IPS-11a (cell line): ENCODE data around the gene TANC1.
A peak's percentile ranks its signal among the peaks of the same experiment; 100 is the strongest.

ENCODE experiments used
- H3K4me3 ChIP-seq: one replicate; pipeline ENCODE4 v1.5.1; 2013; ENCODE audit warnings: low read depth, low read length, control low read depth

TANC1 gene

DNA sequence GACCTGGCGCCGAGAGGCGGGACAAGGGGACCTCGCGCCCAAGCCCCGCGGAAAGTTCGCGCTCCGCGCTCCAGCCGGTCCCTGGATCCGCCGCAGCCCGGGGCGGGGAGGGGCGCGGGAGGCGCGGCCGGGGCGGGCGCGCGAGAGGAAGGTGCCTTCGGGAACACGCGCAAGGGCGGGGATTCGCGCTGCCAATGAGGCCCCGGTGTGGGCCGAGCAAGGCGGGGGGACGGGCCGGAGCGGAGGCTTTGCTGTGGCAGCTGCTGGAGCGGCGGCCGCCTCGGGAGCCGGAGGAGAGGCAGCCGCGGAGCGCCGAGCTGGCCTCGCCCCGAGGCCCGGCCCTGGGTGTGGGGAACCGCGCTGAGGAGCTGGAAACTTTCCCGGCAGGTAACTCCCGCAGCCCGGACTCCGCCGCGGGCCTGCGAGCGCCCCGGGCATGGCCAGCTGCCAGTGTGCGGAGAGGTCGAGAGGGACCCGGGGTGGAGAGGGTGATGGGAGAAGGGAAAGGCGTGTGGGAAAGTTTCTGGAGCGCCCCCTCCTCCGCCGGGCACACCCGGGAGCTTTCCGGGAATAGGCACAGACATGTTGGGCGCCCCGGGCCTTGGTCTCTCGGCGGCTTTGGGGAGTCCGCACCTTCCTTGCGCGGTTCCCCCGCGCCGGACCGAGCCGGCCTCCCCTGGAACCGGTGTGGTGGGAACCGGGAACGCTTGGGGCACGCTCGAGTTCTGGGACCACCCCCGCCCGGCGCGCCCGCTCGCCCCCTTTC lies at the start of gene TANC1:
Gene TANC1, plus strand, starts transcription at position 245 of the 766 bp plus-strand sequence. CDS start 97,271 bp downstream, outside the sequence.
- H3K4me3 ChIP-seq, result peak within 1 kb of the TSS; percentile 60

DNA sequence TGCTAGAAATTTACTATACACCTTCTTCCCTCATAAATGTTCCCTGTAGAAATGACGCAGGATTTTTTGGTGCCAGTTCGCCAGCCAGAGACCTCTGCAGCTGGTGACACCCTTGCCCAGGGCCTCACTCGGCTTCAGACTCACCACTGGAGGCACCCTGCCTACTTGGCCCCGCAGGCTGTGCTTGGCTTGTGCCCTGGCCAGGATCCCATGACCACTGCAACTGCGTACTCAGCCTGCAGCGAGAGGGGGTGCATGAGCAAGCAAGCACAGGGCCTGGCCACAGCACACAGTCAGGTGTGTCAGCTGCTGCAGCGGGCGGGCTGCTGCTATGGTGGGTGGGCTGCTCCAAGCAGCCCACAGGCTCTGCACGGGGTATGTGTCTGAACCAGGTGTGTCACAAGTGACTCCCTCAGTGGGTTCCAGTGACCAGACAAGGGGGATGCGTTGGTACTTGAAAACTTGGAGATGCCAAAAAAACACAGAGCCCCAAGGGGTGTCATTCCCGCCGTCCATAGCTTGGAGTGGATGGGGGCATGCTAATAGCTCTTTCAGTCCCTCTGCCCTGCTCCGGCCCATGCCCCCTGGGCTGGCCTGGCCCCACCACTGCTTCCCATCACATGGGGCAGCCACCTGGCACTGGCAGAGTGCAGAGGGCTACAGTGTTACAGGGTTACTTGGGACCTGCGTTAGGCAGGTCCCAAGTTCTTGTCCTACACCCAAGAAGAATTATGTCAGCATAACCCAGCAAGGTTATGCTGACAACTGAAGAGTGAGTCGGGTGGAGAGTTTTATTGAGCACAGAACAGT lies 46.6 kb upstream of the TANC1 start:
- H3K4me3 ChIP-seq, result no peak overlapping the region

DNA sequence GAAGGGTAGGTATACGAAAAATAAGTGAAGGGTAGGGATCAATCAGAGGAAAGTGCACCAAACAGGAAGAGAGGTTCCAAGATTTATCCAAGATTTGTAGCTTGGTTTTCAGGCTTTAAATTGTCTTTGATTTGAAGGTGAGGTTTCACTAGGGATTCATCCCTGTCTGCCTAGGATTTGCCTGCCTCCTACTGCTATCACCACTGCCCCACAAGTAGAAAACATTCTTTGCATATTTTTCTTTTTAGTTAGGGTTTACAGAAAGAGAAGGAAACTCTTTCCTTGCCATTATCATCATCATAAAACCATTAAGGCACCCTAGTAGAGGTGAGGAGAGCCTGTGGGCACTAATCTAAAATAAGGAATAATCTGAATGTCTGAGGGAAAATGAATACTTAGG lies 45.8 kb upstream of the TANC1 start:
- no peak overlapping the region for H3K4me3 ChIP-seq

DNA sequence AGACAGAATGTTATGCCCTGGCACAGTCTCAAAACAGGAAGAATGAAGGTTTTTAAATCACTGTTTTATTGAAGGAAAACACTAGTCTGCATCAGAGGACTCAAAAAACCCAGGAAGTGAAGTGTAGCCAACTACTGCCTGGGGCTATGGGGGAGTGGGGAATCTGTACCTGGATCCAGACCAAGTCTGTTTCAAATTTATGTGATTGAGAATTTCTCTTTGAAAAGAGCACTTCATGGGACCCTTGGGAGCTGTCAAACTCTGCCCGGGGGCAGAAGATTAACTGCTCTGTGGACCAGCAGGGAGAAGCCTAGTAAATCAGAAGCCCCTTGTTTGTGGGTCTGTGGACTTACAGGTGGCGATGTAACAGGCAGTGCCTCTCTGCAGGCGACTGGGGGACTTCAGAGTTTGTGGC lies 45.3 kb upstream of the TANC1 start:
- no peak overlapping the region for H3K4me3 ChIP-seq

DNA sequence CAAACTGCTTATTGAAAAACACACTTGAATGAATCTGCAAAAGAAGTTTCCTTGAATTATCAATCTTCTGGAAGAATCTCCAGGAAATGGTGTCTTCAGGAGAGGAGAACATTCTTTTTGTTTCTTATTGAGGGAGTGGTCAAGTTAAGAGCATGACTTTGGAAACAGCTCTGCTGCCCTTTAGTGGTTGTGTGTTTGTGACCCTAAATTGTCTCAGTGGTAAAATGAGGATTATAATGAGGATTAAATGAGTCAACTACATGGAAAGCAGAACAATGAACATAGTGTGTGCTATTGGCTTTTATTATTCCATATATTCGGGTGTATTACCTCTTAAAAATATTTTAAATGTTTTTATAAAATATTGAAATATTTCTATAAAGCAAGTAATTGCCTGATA lies 44.8 kb upstream of the TANC1 start:
- H3K4me3 ChIP-seq, result no peak overlapping the region

DNA sequence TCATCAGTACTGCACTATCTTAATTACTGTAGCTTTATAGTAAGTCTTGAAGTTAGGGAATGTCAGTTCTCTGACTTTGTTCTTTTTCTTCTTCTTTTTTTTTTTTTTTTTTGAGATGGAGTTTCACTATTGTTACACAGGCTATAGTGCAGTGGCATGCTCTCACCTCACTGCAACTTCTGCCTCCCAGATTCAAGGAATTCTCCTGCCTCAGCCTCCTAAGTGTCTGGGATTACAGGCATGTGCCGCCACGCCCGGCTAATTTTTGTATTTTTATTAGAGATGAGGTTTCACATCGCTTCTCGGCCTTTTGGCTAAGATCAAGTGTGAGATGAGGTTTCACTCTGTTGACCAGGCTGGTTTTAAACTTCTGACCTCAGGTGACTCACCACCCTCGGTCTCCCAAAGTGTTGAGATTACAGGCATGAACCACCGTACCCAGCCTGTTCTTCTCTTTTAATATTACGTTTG lies 41.9 kb upstream of the TANC1 start:
- no peak overlapping the region for H3K4me3 ChIP-seq

DNA sequence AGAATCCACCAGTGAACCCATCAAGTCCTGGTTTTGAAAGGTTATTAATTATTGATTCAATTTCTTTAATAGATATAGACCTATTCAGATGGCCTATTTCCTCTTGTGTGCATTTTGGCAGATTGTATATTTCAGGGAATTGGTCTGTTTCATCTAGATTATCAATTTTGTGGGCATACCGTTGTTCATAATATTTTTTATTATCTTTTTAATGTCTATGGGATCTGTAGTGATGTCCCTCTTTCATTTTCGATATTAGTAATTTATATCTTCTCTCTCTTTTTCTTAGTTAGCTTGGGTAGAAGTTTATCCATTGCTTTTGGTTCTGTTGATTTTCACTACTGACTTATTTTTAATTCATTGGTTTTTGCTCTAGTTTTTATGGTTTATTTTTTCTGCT lies 39.9 kb upstream of the TANC1 start:
- no peak overlapping the region for H3K4me3 ChIP-seq

DNA sequence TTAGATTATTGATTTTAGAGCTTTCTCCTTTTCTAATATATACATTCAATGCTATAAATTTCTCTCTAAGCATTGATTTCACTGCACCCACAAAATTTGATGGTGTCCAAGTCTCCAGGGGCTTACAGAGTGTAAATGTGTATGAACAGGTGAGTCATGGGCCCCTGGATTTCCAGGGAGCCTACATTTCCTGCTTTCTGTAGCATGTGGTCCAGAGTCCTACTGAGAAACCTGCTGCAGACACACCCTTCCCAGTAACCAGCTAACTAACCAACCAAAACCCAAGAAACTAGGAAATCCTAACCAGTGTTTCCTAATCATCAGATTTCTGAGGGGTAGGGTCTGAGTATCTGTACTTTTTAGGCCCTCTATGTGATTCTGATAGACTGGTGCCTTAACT lies 39.5 kb upstream of the TANC1 start:
- H3K4me3 ChIP-seq, result no peak overlapping the region

DNA sequence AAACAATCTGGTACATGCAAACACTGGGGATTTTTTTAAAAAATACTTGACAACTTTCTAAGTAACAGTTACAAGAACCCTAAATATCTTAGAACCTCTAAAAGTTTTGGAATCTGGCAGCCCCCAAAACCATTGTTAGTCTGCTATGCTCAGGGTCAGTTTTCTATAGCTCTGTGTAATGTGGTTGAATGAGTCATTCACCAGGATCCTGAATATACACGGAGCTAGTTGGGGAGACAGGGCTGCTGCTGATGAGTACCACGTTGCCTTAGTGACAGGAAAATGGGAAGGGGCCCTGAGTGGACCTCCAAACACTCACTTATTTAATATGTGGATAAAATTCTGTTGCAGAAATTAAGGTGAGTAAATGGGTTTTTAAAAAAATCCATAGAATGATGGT lies 36.9 kb upstream of the TANC1 start:
- no peak overlapping the region for H3K4me3 ChIP-seq

DNA sequence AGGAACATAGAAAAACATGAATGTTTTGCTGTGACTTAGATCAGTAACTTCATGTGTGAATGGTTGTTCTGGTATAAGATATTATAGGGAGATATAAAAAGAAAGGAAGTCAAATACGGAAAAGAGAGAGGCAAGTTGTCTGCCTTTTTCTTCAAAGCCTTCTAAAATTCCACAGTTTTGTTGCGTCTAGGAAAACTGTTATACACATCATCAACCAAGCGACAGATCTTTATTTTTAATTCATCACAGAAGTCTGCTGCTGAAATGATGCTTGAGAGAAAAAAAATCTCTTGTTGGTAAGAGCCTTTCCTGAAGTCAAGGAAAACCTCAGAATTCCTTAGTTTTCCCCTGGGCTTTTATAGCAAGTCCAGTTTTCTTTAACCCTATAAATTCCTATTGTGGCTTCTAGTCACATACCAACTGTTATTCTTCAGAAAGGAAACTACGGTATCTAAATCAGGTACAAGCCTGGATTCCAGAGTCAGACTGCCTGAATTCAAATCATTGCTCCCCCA lies 36.3 kb upstream of the TANC1 start:
- H3K4me3 ChIP-seq, result no peak overlapping the region

DNA sequence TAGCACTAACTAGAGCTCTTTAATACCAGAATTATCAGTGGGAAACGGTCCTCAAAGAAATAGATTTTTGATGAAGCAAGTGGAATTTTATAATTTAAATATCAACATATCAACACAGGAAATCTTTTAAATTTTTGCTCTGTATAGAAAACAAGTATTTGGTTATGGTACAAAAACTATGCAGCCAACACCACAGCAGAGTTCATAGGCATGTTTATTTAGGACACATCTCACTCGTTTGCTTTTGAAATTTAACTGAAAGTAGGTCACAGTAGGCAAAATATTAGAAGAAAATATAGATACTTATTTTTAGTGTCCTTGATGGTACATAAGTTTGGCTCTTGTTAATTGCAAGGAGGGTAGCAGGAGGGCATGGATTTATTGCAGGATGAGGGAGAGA lies 34.3 kb upstream of the TANC1 start:
- H3K4me3 ChIP-seq, result no peak overlapping the region

DNA sequence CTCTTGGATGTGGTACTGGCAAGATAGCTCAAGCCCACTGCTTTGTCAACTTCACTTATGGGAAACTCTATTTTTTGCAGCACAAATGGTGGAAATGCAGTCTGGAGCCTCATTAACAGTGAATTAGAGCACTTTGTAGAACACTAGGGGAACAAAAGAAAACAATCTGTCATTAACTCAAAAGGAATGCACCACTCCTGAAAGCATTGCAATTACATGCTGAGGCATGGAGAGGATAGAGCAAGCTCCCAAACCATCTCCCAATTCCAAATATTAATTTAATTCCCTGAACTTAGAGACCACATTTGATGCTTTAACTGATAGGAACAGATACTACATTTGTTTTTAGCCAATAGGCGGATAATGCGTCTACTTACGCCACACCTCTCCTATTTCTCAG lies 32.8 kb upstream of the TANC1 start:
- no peak overlapping the region for H3K4me3 ChIP-seq

DNA sequence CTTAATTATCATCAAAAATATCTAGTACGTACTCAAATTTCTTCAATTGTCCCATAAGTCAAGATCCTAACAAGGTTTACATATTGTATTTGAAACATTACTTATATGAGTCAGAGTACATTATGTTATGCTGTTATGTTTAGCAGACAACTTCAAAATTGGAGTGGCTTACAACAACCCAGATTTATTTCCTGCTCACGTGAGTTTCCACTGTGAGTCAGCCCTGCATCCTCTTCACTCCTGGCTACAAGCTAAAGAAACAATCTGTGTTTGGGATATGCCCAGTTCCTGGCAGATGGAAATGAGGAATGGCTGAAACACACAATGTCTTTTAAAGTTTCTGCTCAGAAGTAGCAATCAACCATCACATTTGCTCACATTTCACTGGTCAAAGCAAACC lies 31.5 kb upstream of the TANC1 start:
- no peak overlapping the region for H3K4me3 ChIP-seq

DNA sequence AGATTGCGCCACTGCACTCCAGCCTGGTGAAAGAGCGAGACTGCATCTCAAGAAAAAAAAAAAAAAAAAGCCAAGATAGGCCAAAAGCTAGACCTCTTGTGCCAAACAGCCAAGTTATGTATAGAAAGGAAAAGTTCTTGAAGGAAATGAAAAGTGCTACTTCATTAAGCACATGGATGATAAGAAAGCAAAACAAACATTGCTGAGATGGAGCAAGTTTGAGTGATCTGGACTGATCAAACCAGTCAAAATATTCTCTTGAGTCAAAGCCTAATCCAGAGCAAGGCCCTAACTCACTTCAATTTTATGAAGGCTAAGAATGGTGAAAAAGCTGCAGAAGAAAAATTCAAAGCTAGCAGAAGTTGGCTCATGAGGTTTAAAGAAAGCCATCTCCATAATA lies 28.1 kb upstream of the TANC1 start:
- H3K4me3 ChIP-seq, result no peak overlapping the region

DNA sequence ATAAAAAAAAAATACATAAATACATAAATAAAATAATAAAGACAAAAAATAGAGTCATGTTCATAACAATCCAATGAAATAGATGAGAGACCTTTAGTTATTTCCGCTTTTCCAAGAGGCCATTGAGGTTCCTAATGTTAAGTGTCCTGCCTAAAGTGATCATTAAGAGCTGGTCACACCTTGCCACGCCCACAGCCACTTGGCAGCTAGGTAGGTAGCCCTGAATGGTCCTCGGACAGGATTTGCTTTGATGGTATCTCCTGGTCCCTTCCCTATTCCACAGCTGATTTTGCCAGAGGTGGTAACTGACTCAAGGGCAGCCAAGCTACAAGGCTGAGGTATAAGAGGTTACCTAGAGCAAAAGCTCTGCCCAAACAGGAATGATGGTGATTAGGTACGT lies 24.5 kb upstream of the TANC1 start:
- no peak overlapping the region for H3K4me3 ChIP-seq

DNA sequence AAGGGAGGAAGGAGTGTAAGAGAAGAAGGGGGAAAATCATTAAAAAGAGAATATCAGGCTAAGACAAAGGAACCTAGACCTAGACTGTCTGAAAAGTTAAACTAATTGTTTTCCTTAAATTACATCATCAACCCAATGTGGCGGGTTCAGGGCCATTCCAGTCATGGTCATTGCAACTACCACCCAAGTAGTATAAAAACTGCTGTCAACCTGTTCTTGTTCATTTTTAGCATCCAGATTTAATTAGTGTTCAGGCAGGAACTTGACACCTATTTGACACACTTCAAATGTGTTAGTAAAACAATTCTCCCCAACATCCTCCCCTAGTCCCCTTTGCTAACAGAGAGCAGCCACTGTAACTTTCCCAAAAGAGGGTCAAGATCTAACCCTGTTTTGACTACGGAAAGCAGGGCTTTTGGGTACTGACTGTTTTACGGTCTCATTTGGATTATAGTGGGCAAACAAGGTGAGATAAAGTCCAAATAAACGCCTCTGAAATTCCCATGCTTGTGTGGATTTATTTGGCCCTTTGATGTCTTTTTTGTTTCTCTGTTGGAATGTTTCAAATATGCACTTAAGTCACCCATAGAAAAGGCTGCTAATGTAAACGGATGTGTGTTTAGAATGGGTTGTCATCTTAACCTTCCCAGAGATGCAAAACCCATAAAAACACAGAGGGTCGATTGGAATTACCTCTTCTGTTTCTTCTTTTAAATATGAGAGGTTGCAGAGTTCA lies 19.3 kb upstream of the TANC1 start:
- no peak overlapping the region for H3K4me3 ChIP-seq

DNA sequence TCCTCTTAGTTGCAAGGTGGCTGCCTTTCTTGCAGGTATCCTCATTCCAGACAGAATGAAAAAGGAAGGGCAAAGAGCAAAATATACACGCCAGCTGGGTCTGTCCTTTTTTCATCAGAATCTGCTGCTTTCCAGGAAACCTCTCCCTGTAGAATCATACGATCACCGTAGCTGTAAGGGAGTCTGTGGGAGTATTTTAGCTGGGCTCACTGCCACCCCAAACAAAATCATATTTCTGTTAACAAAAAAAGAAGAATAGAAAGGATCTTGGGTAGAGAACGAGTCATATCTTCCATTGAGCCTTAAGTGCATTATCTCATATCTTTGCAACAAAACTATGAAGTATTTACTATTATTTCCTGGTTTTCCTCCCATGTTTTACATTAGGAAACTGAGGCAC lies 15.0 kb upstream of the TANC1 start:
- H3K4me3 ChIP-seq, result no peak overlapping the region

DNA sequence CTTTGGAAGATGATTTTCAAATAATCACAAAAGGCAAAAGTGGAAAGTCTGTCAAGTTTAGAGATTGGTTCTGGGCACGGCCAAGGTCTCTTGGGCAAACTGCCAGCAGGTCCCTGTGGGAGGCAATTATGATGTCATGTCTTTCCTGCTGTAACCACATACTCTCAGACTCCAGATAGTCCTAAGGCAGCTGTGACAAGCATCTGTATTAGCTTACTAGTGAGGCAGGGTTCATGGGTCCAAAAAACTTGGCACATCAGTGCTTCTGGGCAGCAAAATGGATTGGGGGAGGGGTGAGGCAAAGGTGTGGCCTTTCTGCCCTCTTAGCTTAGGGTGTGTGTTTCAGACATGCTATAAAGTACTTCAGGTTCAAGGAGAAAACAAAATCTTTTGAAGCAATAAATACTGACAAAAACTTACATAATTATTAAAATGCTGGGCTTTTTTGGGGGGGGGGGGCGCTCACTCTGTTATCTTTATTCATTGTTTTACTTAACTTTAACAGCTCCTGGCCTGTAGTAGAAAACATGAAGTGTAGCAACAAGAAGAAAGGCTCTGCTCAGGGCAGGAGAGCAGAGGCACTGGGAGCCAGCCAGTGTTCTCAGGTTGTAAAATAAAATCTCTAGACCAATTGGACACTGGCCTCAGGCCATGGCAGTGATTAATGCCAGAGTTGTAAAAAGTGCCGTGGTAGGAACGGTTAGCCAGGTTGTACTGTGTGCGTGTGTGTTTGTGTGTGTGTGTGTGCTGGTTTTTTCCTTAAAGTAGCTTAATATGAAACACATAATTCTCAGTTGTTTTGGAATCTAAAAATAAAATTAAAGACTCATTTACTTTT lies 14.3 kb upstream of the TANC1 start:
- no peak overlapping the region for H3K4me3 ChIP-seq

DNA sequence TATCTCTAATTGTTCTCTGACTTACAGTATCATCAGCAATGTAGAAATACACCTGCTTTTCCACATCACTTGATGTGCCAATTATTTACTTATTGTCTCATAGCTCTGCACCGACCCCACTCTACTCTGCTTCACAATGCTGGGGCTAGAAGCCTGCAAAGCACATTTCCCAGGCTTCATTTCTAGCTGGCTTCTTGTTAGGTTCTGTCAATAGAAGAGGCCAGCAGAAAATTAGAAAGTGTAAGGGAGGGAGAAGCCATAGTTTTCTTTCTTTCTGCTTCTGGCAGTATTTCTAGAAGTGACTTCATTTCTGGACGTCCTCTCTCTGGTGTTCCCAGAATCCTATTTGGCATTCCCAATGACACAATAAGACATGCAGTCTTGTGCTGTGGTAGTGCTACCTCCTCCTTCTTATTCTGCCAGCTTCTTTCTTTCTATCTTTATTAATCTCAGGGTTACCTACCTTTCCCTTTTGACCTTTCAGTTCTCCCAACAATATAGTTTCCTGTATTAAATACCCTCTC lies 12.5 kb upstream of the TANC1 start:
- no peak overlapping the region for H3K4me3 ChIP-seq

DNA sequence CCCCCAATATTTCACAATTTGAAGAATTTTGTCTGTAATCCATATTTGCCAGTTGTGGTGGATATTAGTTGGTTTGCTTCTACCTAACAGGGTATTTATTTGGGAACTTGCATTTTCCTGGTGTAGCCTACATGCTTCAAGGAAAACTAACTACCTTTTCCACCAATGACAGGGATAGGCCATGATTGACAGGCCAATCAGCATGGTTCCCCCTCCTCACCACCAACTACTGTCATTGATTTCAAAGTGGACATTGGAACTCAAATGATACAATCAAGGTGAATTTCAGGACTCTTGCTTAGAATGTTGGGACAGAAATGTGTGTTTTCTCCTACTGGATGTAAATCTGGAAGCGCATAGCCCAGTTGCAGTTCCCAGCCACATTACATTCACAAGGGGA lies 10.1 kb upstream of the TANC1 start:
- H3K4me3 ChIP-seq, result no peak overlapping the region
